Lower leg skin (tissue), 3 donors: ENCODE measurements around the gene SORCS2.

ENCODE experiments used
- POLR2A ChIP-seq, 2 donors: fragments of 450-650 bp; IDR thresholded peaks; one replicate each; pipeline ENCODE4 v1.6.1; 2016 to 2017; ENCODE audit warnings: antibody characterized with exemption in 2 of 2, mild to moderate bottlenecking in 1 of 2, moderate library complexity in 1 of 2
- TF ChIP-seq, protein P1 (sequence below), 3 donors: fragments of 450-650 bp; IDR thresholded peaks; one replicate each; pipeline ENCODE4 v1.5.1; 2016; ENCODE audit warnings: antibody characterized with exemption in 3 of 3, mild to moderate bottlenecking in 3 of 3, moderate library complexity in 2 of 3

DNA sequence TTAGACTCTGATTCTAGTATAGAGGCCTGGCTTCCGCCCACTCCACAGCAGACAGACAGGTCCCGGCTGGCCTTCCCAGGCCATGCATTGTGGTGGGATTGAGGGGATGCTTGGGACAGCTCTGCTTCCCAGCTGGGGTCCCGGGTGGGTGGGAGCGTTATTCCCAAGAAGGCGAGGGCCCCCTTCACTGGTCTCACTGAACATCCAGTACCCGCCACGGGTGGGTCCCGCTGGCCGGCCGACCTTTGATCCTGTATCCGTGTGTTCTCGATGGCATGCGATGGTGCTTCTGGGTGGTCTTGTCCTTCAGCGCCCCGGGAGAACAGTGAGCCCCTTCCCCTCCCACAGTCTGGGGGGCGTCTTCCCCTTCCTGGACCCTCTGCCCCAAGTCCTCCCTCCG, 515.9 kb downstream of the SORCS2 start:
- TF ChIP-seq, protein P1, sequence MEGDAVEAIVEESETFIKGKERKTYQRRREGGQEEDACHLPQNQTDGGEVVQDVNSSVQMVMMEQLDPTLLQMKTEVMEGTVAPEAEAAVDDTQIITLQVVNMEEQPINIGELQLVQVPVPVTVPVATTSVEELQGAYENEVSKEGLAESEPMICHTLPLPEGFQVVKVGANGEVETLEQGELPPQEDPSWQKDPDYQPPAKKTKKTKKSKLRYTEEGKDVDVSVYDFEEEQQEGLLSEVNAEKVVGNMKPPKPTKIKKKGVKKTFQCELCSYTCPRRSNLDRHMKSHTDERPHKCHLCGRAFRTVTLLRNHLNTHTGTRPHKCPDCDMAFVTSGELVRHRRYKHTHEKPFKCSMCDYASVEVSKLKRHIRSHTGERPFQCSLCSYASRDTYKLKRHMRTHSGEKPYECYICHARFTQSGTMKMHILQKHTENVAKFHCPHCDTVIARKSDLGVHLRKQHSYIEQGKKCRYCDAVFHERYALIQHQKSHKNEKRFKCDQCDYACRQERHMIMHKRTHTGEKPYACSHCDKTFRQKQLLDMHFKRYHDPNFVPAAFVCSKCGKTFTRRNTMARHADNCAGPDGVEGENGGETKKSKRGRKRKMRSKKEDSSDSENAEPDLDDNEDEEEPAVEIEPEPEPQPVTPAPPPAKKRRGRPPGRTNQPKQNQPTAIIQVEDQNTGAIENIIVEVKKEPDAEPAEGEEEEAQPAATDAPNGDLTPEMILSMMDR (IDR thresholded peaks at IDR 0.05) = no peak
- no peak for TF ChIP-seq POLR2A (IDR thresholded peaks at IDR 0.05)
